ENCODE results near the gene KCNMA1. TPM values are rescaled to one million over a fixed set of nuclear protein-coding genes. Genes with fewer than 3 reads are reported as not detected.

Gene KCNMA1
- total RNA-seq, 2 donors from 2014 or later = 23.2 to 44.5 TPM

DNA sequence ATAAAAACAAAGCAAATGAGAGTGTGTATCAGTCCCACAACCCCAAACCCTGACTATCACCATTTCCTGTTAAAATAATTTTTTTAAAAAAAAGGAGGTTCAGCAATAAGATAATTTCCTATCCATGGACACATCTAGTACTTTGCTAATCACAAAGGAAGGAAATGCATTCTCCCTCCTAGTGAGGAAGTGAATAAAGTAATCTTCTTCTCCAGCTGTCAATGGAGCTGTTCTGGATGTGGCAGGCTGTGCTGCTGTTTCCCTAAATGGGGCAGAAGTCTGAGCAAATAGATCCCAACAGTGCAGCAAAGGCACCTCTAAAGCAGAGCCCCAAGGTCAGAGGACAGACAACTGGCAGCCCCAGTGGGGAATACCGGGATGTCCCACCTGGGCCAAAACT lies 540.0 kb downstream of the KCNMA1 start:
- Histone ChIP-seq H3K4me3 (no peak overlapping the region), H3K27ac (no peak overlapping the region), H3K27me3 (no peaks in the 10 kb centered on the region), H3K9ac (ENCODE audit: low read depth in 2 of 2, low read length in 2 of 2) (no peak overlapping the region), H3K9me3 (no peaks in the 10 kb centered on the region), H3K4me1 (no peaks in the 10 kb centered on the region), H3K36me3 (no peaks in the 10 kb centered on the region)
- intact Hi-C loops (cut with DNase I) = no loop called here
- TF ChIP-seq, protein P1, sequence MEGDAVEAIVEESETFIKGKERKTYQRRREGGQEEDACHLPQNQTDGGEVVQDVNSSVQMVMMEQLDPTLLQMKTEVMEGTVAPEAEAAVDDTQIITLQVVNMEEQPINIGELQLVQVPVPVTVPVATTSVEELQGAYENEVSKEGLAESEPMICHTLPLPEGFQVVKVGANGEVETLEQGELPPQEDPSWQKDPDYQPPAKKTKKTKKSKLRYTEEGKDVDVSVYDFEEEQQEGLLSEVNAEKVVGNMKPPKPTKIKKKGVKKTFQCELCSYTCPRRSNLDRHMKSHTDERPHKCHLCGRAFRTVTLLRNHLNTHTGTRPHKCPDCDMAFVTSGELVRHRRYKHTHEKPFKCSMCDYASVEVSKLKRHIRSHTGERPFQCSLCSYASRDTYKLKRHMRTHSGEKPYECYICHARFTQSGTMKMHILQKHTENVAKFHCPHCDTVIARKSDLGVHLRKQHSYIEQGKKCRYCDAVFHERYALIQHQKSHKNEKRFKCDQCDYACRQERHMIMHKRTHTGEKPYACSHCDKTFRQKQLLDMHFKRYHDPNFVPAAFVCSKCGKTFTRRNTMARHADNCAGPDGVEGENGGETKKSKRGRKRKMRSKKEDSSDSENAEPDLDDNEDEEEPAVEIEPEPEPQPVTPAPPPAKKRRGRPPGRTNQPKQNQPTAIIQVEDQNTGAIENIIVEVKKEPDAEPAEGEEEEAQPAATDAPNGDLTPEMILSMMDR (IDR thresholded peaks at IDR 0.05) = no peak
- no peak for DNase-seq

DNA sequence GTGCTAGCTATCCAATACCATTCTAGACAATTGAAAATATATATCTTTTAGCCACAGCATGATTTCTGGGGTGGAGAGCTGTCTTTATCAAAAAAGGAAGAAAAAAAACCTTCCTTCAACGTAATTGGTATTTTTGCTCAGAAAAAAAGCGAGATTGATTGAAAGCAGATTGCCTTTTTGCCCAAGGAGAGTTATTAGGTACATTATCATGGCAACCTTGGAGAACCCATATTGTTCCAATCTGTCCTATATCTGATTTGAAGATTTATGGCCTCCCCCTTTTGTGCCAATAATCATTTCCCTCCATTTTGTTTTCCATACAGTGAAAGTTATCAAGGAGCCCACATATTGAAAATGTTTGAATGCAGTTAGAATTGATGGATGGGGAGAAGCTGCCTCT lies 544.5 kb downstream of the KCNMA1 start:
- H3K4me3 ChIP-seq = no peak overlapping the region
- H3K27me3 ChIP-seq = no peaks in the 10 kb centered on the region
- H3K36me3 ChIP-seq = no peaks in the 10 kb centered on the region
- TF ChIP-seq, protein P1 (IDR thresholded peaks at IDR 0.05) = no peak
- H3K9me3 ChIP-seq = no peaks in the 10 kb centered on the region
- intact Hi-C loops (cut with DNase I) = no loop called here
- no peak overlapping the region for H3K27ac ChIP-seq
- H3K4me1 ChIP-seq = no peaks in the 10 kb centered on the region
- no peak overlapping the region for H3K9ac ChIP-seq (ENCODE audit: low read depth in 2 of 2, low read length in 2 of 2)
- DNase-seq = no peak

DNA sequence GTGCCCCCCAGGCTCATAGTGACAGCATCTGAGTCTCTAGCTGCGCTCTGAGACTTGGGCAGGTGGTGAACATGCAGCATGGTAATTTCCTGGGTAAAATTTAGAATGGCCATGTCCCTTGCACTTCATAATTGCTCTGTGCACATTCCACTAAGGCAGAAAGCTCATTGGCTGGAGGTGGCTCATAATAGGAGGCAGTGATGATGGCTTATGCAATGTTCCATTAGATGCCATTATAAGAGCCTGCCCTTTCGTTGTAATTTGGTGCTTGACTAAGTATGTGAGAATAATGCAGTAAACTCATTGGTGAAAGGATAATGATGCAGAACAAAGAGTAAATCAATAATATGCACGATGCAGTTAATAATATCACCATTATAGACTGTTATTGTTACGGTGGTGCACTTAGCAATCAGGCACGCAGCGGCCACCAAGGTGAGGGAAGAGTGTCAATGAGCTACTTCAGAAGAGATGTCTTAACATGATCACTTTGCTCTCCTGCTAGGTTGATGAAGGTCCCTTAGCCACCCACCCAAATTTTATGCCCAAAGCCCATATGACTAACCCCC lies 545.9 kb downstream of the KCNMA1 start:
- Histone ChIP-seq H3K9ac (ENCODE audit: low read depth in 2 of 2, low read length in 2 of 2) (no peak overlapping the region), H3K27me3 (no peaks in the 10 kb centered on the region), H3K27ac (no peak overlapping the region), H3K4me1 (no peaks in the 10 kb centered on the region), H3K36me3 (no peaks in the 10 kb centered on the region), H3K9me3 (no peaks in the 10 kb centered on the region), H3K4me3 (no peak overlapping the region)
- intact Hi-C loops (cut with DNase I) = no loop called here
- TF ChIP-seq, protein P1 (IDR thresholded peaks at IDR 0.05) = no peak
- no peak for DNase-seq

DNA sequence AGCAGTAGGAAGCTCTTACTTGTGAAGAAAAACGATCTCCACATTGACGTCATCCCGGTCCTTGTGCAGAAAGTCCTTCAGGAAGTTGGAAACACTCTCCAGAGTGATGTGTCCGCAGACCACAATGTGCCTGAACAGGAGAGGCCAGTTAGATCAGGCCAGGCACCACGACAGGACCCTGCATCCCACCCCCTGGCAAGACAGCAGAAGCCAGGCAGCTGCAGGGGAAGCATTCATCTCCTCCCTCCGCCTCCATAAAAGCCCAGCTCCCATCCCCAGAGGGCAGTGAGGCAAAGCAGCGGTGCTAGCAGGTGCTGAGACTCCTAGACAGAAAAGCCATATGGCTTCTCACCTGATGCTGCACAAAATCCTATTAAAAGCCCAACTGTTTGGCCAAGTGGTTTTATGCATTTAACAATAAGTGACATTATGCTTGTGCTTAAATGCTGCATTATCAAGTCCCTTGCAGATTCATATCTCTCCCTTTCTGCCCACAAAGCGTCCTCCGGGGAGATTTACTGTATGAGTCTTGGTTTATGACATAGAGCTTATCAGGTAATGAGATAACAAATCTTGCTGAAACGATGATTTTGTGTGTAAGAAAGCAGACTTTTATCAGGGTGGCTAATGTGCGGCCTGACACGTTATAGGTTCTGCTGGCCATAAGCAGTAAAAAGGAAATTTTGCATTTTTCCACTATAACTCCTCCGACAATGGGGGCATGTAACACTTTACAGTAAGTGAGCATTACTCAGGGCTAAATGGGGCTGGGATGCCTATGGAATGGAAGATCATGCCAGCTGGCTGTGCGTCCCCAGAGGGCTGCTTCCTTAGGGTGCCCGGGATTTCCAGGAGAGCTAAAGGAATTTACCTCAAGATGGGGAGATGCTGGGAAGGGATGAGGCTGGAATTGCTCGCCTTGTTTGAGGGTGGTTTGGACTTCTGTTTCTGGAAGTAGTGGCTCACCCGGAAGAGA lies 546.9 kb downstream of the KCNMA1 start:
- DNase-seq = no peak
- H3K4me1 ChIP-seq = no peaks in the 10 kb centered on the region
- no peak overlapping the region for H3K27ac ChIP-seq
- H3K9ac ChIP-seq (ENCODE audit: low read depth in 2 of 2, low read length in 2 of 2) = no peak overlapping the region
- no peaks in the 10 kb centered on the region for H3K27me3 ChIP-seq
- intact Hi-C loops (cut with DNase I) = no loop called here
- H3K36me3 ChIP-seq = no peaks in the 10 kb centered on the region
- no peaks in the 10 kb centered on the region for H3K9me3 ChIP-seq
- no peak overlapping the region for H3K4me3 ChIP-seq
- TF ChIP-seq, protein P1 (IDR thresholded peaks at IDR 0.05) = no peak

DNA sequence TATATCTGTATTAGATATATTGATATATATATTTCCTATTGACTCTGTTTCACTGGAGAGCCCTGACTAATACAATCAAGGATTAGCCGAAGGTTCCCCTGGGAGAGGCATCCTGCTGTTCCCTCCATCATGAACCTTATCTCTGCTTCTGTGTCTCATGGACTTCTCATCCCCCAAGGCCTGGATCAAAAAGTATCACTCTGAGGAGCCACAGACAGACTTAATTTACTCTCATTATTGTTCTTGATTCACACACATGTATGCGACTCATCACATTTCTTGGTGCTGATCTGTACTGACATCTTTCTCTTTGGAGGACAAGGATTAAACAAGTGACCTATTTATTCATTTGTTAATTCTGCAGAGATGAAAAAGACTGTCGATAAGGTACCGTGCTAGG lies 550.2 kb downstream of the KCNMA1 start:
- no peak overlapping the region for H3K27ac ChIP-seq
- H3K27me3 ChIP-seq = no peaks in the 10 kb centered on the region
- no peak for DNase-seq
- no peak overlapping the region for H3K4me3 ChIP-seq
- intact Hi-C loops (cut with DNase I) = no loop called here
- H3K4me1 ChIP-seq = no peaks in the 10 kb centered on the region
- H3K9me3 ChIP-seq = no peaks in the 10 kb centered on the region
- no peak overlapping the region for H3K9ac ChIP-seq (ENCODE audit: low read depth in 2 of 2, low read length in 2 of 2)
- H3K36me3 ChIP-seq = no peaks in the 10 kb centered on the region
- TF ChIP-seq, protein P1 (IDR thresholded peaks at IDR 0.05) = no peak
